SK-N-SH treated with all-trans-retinoic acid at 6 μM for 48 hours (cell line): ENCODE measurements around the gene WFS1.

Experiments
- ARNTL ChIP-seq: fragments of 450-650 bp; formaldehyde crosslinking; IDR thresholded peaks from 2 replicates; pipeline ENCODE4 v1.5.0; 2020; ENCODE audit warnings: low read depth, mild to moderate bottlenecking, moderate library complexity, borderline replicate concordance
- CSDC2 ChIP-seq: fragments of 250-450 bp; sonication (Bioruptor Pico); IDR thresholded peaks from 2 replicates; pipeline ENCODE4 v1.5.0; 2020; ENCODE audit warnings: mild to moderate bottlenecking, moderate library complexity
- ISL1 ChIP-seq: fragments of 250-450 bp; sonication (Bioruptor Pico); IDR thresholded peaks from 2 replicates; pipeline ENCODE4 v2.1.2; 2022; ENCODE audit warnings: mild to moderate bottlenecking, moderate library complexity
- RARB ChIP-seq: fragments of 250-450 bp; sonication (Bioruptor Pico); IDR thresholded peaks from 2 replicates; pipeline ENCODE4 v1.8.0; 2021; ENCODE audit warnings: mild to moderate bottlenecking, moderate library complexity
- SNAI2 ChIP-seq: fragments of 250-450 bp; sonication (Bioruptor Pico); IDR thresholded peaks from 2 replicates; pipeline ENCODE4 v1.5.0; 2020; ENCODE audit warnings: mild to moderate bottlenecking, moderate library complexity
- TOX ChIP-seq: fragments of 250-450 bp; sonication (Bioruptor Pico); IDR thresholded peaks from 2 replicates; pipeline ENCODE4 v1.8.0; 2021; ENCODE audit warnings: mild to moderate bottlenecking, moderate library complexity, borderline replicate concordance
- ZC3H10 ChIP-seq: fragments of 250-450 bp; sonication (Bioruptor Pico); IDR thresholded peaks from 2 replicates; pipeline ENCODE4 v1.5.1; 2021; ENCODE audit warnings: mild to moderate bottlenecking, moderate library complexity
- ZFP3 ChIP-seq: fragments of 250-450 bp; sonication (Bioruptor Pico); IDR thresholded peaks from 2 replicates; pipeline ENCODE4 v1.5.0; 2020; ENCODE audit warnings: mild to moderate bottlenecking, moderate library complexity
- ZNF565 ChIP-seq: fragments of 450-650 bp; formaldehyde crosslinking; conservative IDR thresholded peaks from 2 replicates; pipeline ENCODE4 v1.5.0; 2020; ENCODE audit warnings: low read depth, mild to moderate bottlenecking, moderate library complexity
- ZNF8 ChIP-seq: fragments of 450-650 bp; formaldehyde crosslinking; IDR thresholded peaks from 2 replicates; pipeline ENCODE4 v1.5.0; 2020; ENCODE audit warnings: mild to moderate bottlenecking, moderate library complexity
- TF ChIP-seq, protein P1 (sequence below): fragments of 250-450 bp; sonication (Bioruptor Pico); IDR thresholded peaks from 2 replicates; pipeline ENCODE4 v1.8.0; 2020; ENCODE audit warnings: mild to moderate bottlenecking, moderate library complexity, borderline replicate concordance
- TF ChIP-seq, protein P2 (sequence below): fragments of 250-450 bp; sonication (Bioruptor Pico); IDR thresholded peaks from 2 replicates; pipeline ENCODE4 v1.5.1; 2020; ENCODE audit warnings: low read depth, mild to moderate bottlenecking, moderate library complexity
- TF ChIP-seq, protein P3 (sequence below): fragments of 250-450 bp; sonication (Bioruptor Pico); IDR thresholded peaks from 2 replicates; pipeline ENCODE4 v1.5.1; 2021; ENCODE audit warnings: mild to moderate bottlenecking, moderate library complexity

DNA sequence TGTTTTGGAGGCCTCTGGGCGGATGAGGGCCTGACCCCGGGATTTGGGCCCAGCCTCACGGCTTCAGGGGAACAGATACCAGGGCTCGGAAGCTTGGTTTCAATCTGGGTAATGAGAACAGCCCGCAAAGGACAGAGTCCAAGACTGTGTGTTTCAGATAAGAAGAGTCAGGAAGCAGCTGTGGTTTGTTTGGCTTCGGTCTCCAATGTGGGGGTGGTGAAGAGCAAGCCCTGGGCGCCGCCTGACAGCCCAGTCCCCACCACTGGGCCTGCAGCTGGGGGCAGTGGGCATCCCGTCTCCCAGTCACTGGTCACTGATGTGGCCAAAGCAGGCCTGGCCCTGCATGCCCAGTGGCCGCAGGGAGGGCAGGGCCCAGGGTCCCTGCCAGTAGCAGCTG is 9.1 kb downstream of the WFS1 start:
- TF ChIP-seq ZNF565 (CRISPR knock-in tag) (no peak), ARNTL (CRISPR knock-in tag) (no peak), TOX (CRISPR knock-in tag) (no peak), ZFP3 (no peak), ZC3H10 (no peak), ISL1 (no peak), CSDC2 (CRISPR knock-in tag) (no peak), RARB (CRISPR knock-in tag) (no peak), ZNF8 (CRISPR knock-in tag) (no peak), SNAI2 (no peak)
- TF ChIP-seq, protein P1, sequence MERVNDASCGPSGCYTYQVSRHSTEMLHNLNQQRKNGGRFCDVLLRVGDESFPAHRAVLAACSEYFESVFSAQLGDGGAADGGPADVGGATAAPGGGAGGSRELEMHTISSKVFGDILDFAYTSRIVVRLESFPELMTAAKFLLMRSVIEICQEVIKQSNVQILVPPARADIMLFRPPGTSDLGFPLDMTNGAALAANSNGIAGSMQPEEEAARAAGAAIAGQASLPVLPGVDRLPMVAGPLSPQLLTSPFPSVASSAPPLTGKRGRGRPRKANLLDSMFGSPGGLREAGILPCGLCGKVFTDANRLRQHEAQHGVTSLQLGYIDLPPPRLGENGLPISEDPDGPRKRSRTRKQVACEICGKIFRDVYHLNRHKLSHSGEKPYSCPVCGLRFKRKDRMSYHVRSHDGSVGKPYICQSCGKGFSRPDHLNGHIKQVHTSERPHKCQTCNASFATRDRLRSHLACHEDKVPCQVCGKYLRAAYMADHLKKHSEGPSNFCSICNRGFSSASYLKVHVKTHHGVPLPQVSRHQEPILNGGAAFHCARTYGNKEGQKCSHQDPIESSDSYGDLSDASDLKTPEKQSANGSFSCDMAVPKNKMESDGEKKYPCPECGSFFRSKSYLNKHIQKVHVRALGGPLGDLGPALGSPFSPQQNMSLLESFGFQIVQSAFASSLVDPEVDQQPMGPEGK (CRISPR knock-in tag), result no peak
- TF ChIP-seq, protein P2, sequence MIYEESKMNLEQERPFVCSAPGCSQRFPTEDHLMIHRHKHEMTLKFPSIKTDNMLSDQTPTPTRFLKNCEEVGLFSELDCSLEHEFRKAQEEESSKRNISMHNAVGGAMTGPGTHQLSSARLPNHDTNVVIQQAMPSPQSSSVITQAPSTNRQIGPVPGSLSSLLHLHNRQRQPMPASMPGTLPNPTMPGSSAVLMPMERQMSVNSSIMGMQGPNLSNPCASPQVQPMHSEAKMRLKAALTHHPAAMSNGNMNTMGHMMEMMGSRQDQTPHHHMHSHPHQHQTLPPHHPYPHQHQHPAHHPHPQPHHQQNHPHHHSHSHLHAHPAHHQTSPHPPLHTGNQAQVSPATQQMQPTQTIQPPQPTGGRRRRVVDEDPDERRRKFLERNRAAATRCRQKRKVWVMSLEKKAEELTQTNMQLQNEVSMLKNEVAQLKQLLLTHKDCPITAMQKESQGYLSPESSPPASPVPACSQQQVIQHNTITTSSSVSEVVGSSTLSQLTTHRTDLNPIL (CRISPR knock-in tag), result no peak
- TF ChIP-seq, protein P3, sequence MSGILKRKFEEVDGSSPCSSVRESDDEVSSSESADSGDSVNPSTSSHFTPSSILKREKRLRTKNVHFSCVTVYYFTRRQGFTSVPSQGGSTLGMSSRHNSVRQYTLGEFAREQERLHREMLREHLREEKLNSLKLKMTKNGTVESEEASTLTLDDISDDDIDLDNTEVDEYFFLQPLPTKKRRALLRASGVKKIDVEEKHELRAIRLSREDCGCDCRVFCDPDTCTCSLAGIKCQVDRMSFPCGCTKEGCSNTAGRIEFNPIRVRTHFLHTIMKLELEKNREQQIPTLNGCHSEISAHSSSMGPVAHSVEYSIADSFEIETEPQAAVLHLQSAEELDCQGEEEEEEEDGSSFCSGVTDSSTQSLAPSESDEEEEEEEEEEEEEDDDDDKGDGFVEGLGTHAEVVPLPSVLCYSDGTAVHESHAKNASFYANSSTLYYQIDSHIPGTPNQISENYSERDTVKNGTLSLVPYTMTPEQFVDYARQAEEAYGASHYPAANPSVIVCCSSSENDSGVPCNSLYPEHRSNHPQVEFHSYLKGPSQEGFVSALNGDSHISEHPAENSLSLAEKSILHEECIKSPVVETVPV (CRISPR knock-in tag), result no peak
